BLaER1 (cell line): ENCODE measurements around the gene PSMC3.
"Not testable (repeated sequence)": the region's sequence is repeated elsewhere in the genome, so short reads cannot be mapped to it uniquely, and the experiment has no call there.

Source experiments
- H3K27ac ChIP-seq: shearing (Covaris generic); formaldehyde crosslinking; 2 replicates; pipeline ENCODE4 v1.8.1; 2022
- H3K27me3 ChIP-seq: shearing (Covaris generic); formaldehyde crosslinking; 2 replicates; pipeline ENCODE4 v1.8.1; 2022
- H3K36me3 ChIP-seq: shearing (Covaris generic); formaldehyde crosslinking; 2 replicates; pipeline ENCODE4 v1.8.1; 2022
- H3K4me1 ChIP-seq: shearing (Covaris generic); formaldehyde crosslinking; 2 replicates; pipeline ENCODE4 v1.8.1; 2022
- H3K4me2 ChIP-seq: shearing (Covaris generic); formaldehyde crosslinking; 2 replicates; pipeline ENCODE4 v1.8.1; 2022
- H3K4me3 ChIP-seq: shearing (Covaris generic); formaldehyde crosslinking; 2 replicates; pipeline ENCODE4 v1.8.1; 2022
- H3K9ac ChIP-seq: shearing (Covaris generic); formaldehyde crosslinking; 2 replicates; pipeline ENCODE4 v1.8.1; 2022
- H3K9me3 ChIP-seq: shearing (Covaris generic); formaldehyde crosslinking; 2 replicates; pipeline ENCODE4 v1.8.1; 2022
- H4K20me1 ChIP-seq: shearing (Covaris generic); formaldehyde crosslinking; 2 replicates; pipeline ENCODE4 v1.8.1; 2022
- Cebpa-rat ChIP-seq: shearing (Covaris generic); IDR thresholded peaks from 2 replicates; pipeline ENCODE4 v1.8.1; 2022

Gene PSMC3

DNA sequence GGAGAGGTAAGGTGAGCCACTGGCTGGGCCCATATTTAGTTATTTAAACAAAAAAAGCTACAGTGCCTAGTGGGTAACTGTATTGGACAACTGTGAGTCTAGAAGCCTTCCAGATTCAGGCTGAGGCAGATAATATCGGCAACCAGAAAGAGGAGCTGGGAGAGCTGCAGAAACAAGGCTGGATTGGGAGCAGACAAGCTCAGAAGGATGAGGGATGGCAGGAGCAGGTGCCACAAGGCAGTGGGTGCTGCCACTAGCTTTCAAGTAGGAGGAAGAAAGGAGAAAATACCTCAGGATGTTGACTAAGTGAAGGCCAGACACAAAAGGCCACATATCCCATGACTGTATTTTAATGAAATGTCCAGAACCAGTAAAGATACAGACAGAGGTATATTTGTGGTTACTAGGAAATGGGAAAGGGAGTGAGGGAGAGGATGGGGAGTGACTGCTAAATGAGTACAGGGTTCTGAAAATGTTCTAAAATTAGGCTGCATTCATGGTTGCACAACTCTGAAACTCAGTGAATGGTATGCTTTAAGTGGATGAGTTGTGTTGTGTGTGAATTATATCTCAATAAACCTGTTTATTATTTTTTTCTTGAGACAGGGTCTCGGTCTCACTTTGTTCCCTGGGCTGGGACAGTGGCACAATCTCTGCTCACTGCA is 34.5 kb upstream of the PSMC3 start:
- Histone ChIP-seq H3K27ac (no peak overlapping the region), H3K4me2 (no peak overlapping the region), H3K4me1 (peaks cover 8% of the 10 kb centered on the region), H4K20me1 (peaks cover 31% of the 10 kb centered on the region), H3K9me3 (no peaks in the 10 kb centered on the region), H3K36me3 (peaks cover 68% of the 10 kb centered on the region), H3K9ac (no peak overlapping the region), H3K4me3 (no peak overlapping the region), H3K27me3 (no peaks in the 10 kb centered on the region)
- TF ChIP-seq Cebpa-rat = no peak

DNA sequence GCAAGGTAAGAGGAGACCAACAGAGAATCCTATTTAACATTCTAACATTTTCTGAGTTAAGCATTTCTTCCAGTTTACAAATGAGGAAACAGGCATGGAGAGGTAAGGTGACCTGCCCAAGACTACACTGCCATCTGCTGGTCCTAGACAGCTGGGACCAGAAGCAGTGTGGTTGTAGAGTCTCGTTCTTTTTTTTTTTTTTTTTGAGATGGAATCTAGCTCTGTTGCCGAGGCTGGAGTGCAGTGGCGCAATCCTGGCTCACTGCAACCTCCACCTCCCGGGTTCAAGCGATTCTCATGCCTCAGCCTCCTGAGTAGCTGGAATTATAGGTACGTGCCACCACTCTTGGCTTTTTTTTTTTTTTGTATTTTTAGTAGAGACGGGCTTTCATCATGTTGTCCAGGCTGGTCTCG is 28.0 kb upstream of the PSMC3 start:
- H4K20me1 ChIP-seq, H3K4me3 ChIP-seq: not testable (repeated sequence)

DNA sequence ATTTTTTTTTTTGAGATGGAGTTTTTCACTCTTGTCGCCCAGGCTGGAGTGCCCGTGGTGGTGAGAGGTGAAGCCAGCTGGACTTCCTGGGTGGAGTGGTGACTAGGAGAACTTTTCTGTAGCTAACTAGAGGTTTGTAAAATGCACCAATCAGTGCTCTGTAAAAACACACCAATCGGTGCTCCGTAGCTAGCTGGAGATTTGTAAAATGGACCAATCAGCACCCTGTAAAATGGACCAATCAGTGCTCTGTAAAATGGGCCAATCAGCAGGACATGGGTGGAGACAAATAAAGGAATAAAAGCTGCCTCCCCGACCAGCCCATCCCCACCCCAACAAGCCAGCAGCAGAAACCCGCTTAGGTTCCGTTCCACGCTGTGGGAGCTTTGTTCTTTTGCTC is 27.1 kb upstream of the PSMC3 start:
- Histone ChIP-seq H4K20me1 (no peaks in the 10 kb centered on the region), H3K4me1 (peaks cover 16% of the 10 kb centered on the region), H3K27ac (no peak overlapping the region), H3K4me2 (no peak overlapping the region), H3K9ac (no peak overlapping the region), H3K36me3 (no peaks in the 10 kb centered on the region), H3K4me3 (no peak overlapping the region), H3K27me3 (no peaks in the 10 kb centered on the region), H3K9me3 (no peaks in the 10 kb centered on the region)
- TF ChIP-seq Cebpa-rat = no peak

More for the DNA sequence above, 28.0 kb upstream of the PSMC3 start:
- H3K4me2 ChIP-seq, H3K9ac ChIP-seq, H3K36me3 ChIP-seq, H3K27me3 ChIP-seq, H3K9me3 ChIP-seq, H3K27ac ChIP-seq: not testable (repeated sequence)
- TF ChIP-seq Cebpa-rat = peak; percentile 48; the same call in 1 of the 2 replicates
- H3K4me1 ChIP-seq = peaks cover 16% of the 10 kb centered on the region

DNA sequence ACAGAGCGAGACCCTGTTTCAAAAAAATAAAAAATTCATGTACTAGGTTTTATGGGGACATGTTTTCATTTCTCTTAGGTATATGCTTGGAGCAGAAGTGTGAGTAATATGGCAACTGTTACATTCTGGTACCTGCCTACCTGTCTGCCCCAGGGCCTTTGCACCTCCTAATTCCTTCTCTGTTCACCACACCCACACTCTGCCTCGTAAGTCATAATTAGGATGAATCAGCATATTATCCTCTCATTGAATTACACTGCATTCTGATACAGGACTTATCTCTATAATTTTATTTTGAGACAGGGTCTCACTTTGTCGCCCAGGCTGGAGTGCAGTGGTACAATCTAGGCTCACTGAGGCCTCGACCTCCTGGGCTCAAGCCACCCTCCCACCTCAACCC is 25.8 kb upstream of the PSMC3 start:
- Histone ChIP-seq H3K36me3 (no peaks in the 10 kb centered on the region), H3K27ac (no peak overlapping the region), H3K4me2 (no peak overlapping the region), H3K9me3 (no peaks in the 10 kb centered on the region), H4K20me1 (no peaks in the 10 kb centered on the region), H3K27me3 (no peaks in the 10 kb centered on the region), H3K9ac (no peak overlapping the region), H3K4me3 (no peak overlapping the region), H3K4me1 (peaks cover 16% of the 10 kb centered on the region)
- no peak for TF ChIP-seq Cebpa-rat

DNA sequence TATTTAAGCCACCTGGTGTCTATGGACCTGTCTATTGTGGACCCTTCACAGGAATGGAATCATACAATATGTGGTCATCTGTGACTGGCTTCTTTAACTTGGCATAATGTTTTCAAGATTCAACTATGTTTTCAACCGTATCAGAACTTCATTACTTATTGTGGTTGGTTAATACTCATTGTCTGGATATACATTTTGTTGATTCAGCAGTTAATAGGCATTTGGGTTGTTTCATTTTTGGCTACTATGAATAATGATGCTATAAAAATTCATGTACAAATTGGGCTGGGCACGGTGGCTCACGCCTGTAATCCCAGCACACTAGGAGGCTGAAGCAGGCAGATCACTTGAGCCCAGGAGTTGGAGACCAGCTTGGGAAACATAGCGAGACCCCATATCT is 25.2 kb upstream of the PSMC3 start:
- no peak for TF ChIP-seq Cebpa-rat
- H3K4me1 ChIP-seq = peaks cover 16% of the 10 kb centered on the region
- H3K4me2 ChIP-seq = no peak overlapping the region
- no peak overlapping the region for H3K4me3 ChIP-seq
- H3K27ac ChIP-seq = no peak overlapping the region
- H3K9ac ChIP-seq = no peak overlapping the region
- no peaks in the 10 kb centered on the region for H3K27me3 ChIP-seq
- H4K20me1 ChIP-seq = no peaks in the 10 kb centered on the region
- no peaks in the 10 kb centered on the region for H3K36me3 ChIP-seq
- H3K9me3 ChIP-seq = no peaks in the 10 kb centered on the region

DNA sequence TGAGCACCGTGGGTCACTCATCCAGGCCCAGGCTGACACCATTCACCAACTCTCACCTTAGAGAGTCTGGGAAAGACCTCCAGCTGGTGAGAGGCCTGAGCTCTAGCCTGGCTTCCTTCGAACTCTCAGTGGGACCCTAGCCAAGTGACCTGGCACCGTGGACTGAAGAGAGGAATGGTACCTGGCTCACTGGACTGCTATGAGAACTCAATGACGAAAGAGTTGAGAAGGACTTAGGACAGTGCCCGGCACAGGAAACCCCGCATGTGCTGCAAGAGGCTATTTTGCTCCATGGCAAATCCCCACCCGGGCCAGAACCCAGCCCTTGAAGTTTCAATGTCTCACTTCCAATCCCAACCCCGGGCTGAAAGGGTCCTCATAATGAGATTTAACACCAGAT is 23.3 kb upstream of the PSMC3 start:
- no peak for TF ChIP-seq Cebpa-rat
- H3K27me3 ChIP-seq = no peaks in the 10 kb centered on the region
- no peak overlapping the region for H3K4me3 ChIP-seq
- H4K20me1 ChIP-seq = no peaks in the 10 kb centered on the region
- H3K36me3 ChIP-seq = no peaks in the 10 kb centered on the region
- no peak overlapping the region for H3K4me2 ChIP-seq
- H3K9me3 ChIP-seq = no peaks in the 10 kb centered on the region
- no peak overlapping the region for H3K27ac ChIP-seq
- H3K4me1 ChIP-seq = 0 out of 2 replicates have a peak, but pooled peaks cover 3% of the 10 kb centered on the region
- no peak overlapping the region for H3K9ac ChIP-seq

DNA sequence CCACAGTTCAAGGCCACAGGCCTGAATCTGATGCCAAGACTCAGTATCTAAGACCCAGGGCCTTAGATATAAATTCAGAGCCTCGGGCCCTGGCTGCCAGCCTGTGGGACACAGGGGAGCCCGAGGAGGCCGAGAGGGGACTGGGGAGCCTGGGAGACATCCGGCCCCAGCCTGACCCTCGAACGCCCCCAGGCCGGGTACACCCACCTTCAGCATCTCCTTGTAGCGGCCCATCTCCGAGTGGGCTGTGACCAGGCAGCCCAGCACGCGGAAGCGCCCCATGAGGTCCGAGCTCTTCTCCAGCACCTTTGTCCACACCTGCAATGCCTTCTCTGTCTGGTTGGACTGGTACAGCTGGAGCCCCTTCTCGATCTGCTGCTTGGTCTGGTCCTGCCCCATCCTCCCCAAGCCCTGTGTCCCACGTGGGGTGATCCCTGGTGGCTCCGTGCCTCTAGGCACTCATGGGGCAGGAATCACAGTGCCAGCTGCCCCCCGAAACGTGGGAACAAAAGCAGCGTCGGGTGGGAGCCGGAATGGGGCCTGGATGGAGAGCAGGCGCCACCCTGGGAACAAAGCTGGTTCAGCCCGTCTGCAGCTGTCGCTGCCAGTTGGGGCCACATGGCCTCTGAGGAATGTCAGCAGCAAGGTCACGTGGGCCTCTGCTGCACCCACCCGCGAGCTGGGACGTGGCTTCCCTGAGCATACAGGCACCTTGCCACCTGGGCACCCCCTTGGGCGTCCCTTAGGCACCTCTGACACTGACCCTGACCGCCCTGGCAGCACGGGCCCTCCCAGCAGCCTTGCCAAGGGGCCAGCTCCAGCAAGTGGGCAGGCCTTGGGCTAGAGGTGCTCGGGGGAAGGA is 22.6 kb upstream of the PSMC3 start, which contains the start of gene RAPSN:
Gene RAPSN (minus strand): TSS at position 571 of the 862 bp plus-strand sequence. CDS start 172 bp downstream, at position 399.
- Histone ChIP-seq H3K4me3 (no peak within 1 kb of the TSS), H3K27me3 (no peaks in the 10 kb centered on the region), H3K36me3 (no peaks in the 10 kb centered on the region), H3K9ac (no peak within 1 kb of the TSS), H3K27ac (no peak within 1 kb of the TSS), H3K4me1 (no peaks in the 10 kb centered on the region), H3K9me3 (no peaks in the 10 kb centered on the region), H3K4me2 (no peak within 1 kb of the TSS), H4K20me1 (no peaks in the 10 kb centered on the region)
- no peak for TF ChIP-seq Cebpa-rat

DNA sequence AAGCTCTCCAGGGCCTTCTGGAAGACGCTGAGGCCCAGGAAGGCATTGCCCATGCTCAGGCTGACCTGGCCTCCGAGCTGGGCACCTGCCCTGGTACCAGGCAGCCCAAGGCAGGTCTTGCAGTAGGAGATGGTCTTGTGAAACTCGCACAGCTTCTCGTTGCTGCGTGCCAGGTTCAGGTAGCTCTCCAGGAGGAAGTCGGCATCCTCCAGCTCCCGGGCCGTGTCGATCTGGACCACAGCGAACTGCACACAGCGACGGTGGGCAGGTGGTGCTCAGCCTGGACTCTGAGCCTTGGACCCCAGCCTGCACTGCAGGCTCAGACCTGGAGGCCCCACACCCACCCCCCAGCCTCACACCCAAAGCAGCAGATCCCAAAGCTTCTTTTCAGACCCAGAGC is 21.7 kb upstream of the PSMC3 start:
- Histone ChIP-seq H3K27ac (no peak overlapping the region), H3K9ac (no peak overlapping the region)

DNA sequence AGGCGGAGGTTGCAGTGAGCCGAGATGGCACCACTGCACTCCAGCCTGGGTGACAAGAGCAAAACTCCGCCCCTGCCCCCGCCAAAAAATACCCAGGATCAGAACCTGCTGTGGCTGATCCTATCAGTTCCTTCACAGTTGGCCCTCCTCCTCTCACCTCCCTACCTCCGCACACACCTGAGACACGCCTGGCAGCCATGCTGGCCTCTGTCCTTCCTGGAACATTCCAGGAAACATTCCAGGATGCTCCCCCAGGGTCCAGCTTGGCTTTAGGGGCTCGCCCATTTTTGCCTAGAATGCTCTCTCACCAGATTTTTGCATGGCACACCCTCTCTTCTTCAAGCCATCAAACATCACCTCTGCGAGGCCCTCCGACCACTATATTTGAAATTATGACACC is 20.6 kb upstream of the PSMC3 start:
- TF ChIP-seq Cebpa-rat = no peak
- Histone ChIP-seq H3K9ac (no peak overlapping the region), H3K4me2 (no peak overlapping the region), H3K27ac (no peak overlapping the region), H3K36me3 (no peaks in the 10 kb centered on the region), H3K4me3 (no peak overlapping the region), H3K27me3 (no peaks in the 10 kb centered on the region), H3K4me1 (no peaks in the 10 kb centered on the region), H3K9me3 (no peaks in the 10 kb centered on the region), H4K20me1 (no peaks in the 10 kb centered on the region)

More for the DNA sequence above, 21.7 kb upstream of the PSMC3 start:
- H3K4me2 ChIP-seq = no peak overlapping the region
- H4K20me1 ChIP-seq = no peaks in the 10 kb centered on the region
- no peaks in the 10 kb centered on the region for H3K9me3 ChIP-seq
- no peak overlapping the region for H3K4me3 ChIP-seq
- H3K4me1 ChIP-seq = no peaks in the 10 kb centered on the region
- H3K36me3 ChIP-seq = no peaks in the 10 kb centered on the region
- TF ChIP-seq Cebpa-rat = no peak
- H3K27me3 ChIP-seq = no peaks in the 10 kb centered on the region

DNA sequence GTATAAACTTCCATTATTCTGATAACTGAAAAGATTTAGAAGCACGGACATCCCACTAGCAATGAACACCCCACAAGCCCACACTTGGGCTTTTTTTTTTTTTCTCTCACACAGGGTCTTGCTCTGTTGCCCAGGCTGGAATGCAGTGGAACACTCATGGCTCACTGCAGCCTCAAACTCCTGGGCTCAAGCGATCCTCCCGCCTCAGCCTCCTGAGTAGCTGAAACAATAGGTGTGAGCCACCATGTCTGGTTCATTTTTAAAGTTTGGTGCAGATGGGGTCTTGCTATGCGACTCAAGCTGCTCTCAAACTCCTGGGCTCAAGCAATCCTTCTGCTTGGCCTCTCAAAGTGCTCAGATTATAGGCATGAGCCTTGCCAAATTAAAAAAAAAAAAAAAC is 19.6 kb upstream of the PSMC3 start:
- Histone ChIP-seq H3K36me3 (no peaks in the 10 kb centered on the region), H4K20me1 (no peaks in the 10 kb centered on the region), H3K9ac (no peak overlapping the region), H3K4me1 (no peaks in the 10 kb centered on the region), H3K27me3 (no peaks in the 10 kb centered on the region), H3K4me3 (no peak overlapping the region), H3K9me3 (no peaks in the 10 kb centered on the region), H3K27ac (no peak overlapping the region), H3K4me2 (no peak overlapping the region)
- TF ChIP-seq Cebpa-rat = no peak
